Suprapubic skin (tissue), 4 donors: ENCODE measurements around the gene TMEM150B.

Source experiments
- EP300 ChIP-seq: sonication (generic); formaldehyde crosslinking; IDR thresholded peaks from one replicate; pipeline ENCODE4 v1.6.1; 2017; ENCODE audit warnings: antibody characterized with exemption
- POLR2A ChIP-seq, 2 donors: fragments of 450-650 bp; IDR thresholded peaks; one replicate each; pipeline ENCODE4 v1.6.1; 2017; ENCODE audit warnings: antibody characterized with exemption in 2 of 2, mild to moderate bottlenecking in 2 of 2, moderate library complexity in 2 of 2
- POLR2AphosphoS5 ChIP-seq, 3 donors: sonication (generic); formaldehyde crosslinking; IDR thresholded peaks; one replicate each; pipeline ENCODE4 v1.6.1; 2017; ENCODE audit warnings: antibody characterized with exemption in 3 of 3
- TF ChIP-seq, protein P1 (sequence below), 2 donors: fragments of 200-600 bp in 1 of 2; fragments of 450-650 bp in 1 of 2; sonication (generic) in 1 of 2; IDR thresholded peaks; one replicate each; pipeline ENCODE4 v1.5.1; 2016 to 2019; ENCODE audit warnings: antibody characterized with exemption in 2 of 2, mild to moderate bottlenecking in 1 of 2, moderate library complexity in 1 of 2

DNA sequence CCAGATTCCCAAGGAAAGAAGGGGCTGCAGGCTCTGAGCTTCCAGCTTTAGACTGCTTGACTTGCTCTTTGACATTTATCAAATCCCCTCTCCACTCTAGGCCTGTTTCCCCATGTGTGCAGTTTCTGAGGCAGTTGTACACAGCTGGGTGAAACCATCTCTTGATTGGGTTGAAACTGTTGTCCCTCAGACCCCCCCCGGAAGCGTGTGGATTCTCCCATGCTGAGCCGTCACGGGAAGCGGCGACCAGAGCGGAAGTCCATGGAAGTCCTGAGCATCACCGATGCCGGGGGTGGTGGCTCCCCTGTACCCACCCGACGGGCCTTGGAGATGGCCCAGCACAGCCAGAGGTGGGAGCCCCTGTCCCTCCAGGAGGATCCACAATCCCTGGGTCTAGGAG, 21.7 kb downstream of the TMEM150B start:
- TF ChIP-seq, protein P1, sequence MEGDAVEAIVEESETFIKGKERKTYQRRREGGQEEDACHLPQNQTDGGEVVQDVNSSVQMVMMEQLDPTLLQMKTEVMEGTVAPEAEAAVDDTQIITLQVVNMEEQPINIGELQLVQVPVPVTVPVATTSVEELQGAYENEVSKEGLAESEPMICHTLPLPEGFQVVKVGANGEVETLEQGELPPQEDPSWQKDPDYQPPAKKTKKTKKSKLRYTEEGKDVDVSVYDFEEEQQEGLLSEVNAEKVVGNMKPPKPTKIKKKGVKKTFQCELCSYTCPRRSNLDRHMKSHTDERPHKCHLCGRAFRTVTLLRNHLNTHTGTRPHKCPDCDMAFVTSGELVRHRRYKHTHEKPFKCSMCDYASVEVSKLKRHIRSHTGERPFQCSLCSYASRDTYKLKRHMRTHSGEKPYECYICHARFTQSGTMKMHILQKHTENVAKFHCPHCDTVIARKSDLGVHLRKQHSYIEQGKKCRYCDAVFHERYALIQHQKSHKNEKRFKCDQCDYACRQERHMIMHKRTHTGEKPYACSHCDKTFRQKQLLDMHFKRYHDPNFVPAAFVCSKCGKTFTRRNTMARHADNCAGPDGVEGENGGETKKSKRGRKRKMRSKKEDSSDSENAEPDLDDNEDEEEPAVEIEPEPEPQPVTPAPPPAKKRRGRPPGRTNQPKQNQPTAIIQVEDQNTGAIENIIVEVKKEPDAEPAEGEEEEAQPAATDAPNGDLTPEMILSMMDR (IDR thresholded peaks at IDR 0.05), result no peak
- TF ChIP-seq POLR2A (IDR thresholded peaks at IDR 0.05), result no peak
- no peak for TF ChIP-seq EP300
- no peak for TF ChIP-seq POLR2AphosphoS5 (IDR thresholded peaks at IDR 0.05)
